NCI-H146 treated with DMSO at 0.1 percent for 48 hours (cell line): ENCODE results near the gene SDK2.
A peak's percentile ranks its signal among the peaks of the same experiment; 100 is the strongest.

ENCODE experiments used
- DNase-seq: peaks from one replicate; lab custom pipeline; 2025; ENCODE audit not compliant: unreplicated experiment; lab: John Stamatoyannopoulos, UW

Gene SDK2

DNA sequence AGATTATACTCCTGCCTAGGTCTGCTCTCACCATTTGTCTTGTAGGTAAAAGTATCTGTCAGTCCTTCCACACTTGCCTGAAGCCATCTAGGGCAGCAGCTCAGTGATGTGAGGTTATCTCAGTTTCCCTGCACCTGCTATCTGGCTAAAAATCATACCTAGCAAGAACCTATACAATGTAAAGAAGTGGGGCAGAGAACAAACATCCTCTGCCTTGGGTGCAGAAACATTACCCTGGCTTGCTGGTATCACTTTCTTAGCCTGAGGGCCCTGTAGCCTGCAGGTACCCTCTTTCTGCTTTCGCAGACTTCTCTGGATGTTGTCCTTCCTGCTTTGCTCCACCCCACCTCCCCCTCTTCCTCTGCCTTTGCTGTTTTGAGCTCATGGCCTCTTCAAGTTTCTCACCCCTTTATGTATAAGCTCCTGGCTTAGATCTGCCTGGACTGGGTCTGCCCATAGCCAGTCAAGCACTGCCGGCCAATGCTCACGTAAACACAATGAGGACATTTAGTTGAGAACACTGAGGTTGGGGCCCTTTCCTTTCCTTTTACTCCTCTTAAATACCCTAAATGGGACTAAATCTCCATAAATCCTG is 8.7 kb upstream of the SDK2 start:
- DNase-seq: no peak

GRCh38 chr17:73650617-73651200 is 6.5 kb upstream of the SDK2 start:
- no peak for DNase-seq

- no peak for DNase-seq
These were observed 5.9 kb upstream of the SDK2 start for GRCh38 chr17:73650140-73650539.

- no peak for DNase-seq
These were observed 4.7 kb upstream of the SDK2 start for GRCh38 chr17:73648974-73649373.

DNA sequence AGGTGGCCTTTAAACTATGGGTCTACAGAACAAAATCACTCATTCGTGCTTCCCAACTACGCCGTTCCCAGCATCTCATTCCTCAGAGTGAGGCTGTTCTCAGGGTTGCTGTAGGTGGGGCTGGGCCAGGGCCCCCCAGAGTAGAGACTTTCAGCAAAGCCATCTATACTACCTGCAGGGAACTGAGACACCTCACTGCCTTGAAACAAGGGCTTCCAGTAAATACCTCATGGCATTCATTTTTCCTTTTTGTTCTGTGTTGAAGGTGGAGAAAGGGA is 4.2 kb upstream of the SDK2 start:
- no peak for DNase-seq

GRCh38 chr17:73647772-73648542 is 3.7 kb upstream of the SDK2 start:
- no peak for DNase-seq

DNA sequence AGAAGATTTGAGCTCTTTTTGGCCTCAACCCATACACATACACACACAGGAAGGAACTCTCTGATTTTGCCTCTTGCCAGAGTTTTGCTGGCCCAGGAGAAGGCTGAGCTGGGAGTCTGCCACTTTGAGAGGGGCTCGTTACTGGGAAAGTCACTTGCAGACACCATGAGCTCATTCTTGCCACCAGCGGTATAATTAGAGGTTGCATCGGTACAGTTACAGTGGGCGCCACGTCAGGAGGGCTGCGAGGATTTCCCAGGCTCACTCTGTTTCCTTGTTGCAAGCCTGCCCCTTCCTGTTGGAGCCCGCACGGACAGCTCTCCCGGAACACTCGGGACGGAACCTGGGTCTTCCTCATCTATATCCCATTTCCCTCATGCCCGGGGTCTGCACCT is 3.1 kb upstream of the SDK2 start:
- DNase-seq: no peak

DNA sequence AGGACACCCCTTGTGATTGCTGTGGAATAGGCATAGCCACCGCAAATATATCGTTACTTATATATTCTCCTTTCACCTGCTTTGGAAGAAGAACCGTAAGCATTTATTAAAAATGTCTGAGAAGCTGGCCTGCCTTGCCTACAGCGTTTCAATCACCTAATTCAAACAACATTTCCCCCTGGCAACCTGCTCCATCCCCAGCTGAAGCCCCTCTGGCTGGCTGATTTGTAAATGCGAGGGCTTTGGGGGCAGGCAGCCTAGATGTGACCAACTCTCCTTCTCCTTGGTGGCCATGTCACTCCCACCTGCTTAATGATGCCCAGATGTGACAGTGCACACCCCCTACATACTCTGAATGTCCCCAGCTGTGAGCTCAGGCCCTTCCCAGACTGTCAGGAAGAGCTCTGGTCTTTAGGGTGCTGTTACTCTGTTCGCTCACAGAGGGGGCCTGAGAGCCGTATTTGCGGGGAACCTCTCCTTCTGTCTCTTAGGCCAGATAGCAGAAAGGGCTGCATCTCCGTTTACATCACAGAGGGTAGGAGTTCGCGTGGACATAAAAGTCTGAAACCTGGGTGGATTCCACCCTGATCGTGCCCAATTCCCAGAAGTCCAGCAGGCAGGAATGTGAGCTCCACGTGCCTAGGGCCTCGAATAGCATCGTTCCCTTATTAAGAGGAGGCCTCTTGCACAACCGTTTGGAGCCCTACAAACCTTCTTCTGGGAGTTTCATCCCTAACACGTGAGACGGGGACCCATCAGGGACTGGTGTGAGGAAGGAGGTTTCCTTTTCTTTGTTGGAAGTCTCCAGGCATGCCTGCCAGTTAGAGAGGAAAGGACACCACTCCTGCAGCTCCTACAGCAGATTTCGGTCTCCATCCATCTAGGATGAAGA is 2.4 kb upstream of the SDK2 start:
- DNase-seq: no peak

- peak; percentile 33 for DNase-seq
These were observed 1.0 kb upstream of the SDK2 start for GRCh38 chr17:73645050-73645871.

DNA sequence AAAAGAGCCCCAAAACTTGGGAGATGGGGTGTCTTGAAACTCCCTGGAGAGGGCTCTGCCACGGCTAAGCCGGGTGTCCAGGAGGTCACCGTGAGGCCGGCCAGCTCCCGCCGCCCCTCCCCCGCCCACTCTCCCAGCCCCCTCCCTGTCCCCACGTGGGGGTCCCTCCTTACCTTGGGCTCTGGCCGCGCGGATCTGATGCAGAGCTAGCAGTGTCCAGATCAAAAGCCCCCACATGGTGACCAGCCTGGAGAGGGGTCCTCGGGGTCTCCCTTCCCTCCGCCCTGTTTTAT is 447 bp downstream of the SDK2 start:
- no peak for DNase-seq

DNA sequence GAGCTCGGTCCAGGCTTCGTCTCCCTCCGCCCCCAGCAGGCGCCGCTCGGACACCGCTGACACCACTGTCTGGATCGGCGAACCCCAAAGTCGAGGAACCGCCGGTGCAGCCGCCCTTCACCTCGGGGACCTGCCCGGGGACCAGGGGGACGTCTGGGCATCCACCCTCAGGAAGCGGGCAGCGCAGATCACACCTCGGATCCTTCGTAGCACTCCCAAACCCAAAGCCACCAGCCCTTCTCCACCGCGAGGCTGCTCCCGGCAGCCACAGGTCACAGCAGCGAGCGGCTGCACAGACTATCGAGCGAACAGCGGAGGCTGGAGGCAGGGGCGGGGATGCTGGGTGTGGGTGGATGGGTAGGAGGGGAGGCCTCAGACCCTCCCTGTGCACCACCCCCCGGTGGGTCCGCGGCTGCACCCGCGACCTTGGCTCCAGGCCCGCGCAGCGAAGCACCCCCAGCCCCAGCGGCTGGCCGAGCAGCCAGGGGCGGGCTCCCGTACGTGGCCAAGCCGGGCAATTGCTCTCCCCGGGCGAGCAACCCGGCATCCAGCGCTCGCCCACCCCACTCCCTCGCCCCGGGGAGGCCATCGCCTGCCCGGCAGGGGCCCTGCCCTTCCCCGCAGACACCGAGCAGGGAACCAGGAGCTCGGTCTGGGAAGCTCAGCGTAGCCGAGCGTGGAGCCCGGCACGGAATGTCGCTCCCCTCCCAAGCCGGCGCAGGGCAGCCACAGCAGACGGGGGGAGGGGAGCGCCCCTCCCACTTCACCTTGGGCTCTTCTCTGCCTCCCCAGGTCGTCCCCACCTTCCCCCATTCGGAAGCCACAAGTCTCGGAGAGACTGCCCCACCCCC is 1.0 kb downstream of the SDK2 start:
- peak; percentile 27 for DNase-seq

- no peak for DNase-seq
These were observed 1.6 kb downstream of the SDK2 start for GRCh38 chr17:73642659-73643000.

- DNase-seq: no peak
These were observed 2.2 kb downstream of the SDK2 start for GRCh38 chr17:73641826-73642600.

- no peak for DNase-seq
These were observed 3.6 kb downstream of the SDK2 start for GRCh38 chr17:73640691-73641090.

GRCh38 chr17:73639932-73640331 is 4.3 kb downstream of the SDK2 start:
- no peak for DNase-seq

DNA sequence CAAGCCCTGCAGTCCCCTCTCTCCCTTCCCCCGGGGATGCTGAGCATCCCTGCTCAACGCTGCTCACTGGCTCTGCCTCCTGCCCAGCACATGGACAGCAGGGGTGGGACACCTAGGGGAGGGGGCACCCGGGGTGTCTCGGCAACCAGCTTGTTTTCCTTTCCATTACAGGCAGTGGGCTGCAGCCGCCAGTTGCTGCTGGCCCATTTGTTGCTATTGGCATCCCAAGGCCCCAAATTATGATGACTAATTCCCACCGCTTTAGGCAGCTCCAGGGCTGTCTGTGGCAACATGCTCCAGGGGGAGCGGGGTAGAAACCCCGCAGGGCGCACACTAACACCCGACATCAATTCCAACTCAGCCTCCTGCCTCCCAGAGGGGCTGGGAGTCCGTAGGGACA is 4.9 kb downstream of the SDK2 start:
- no peak for DNase-seq

GRCh38 chr17:73638556-73638955 is 5.7 kb downstream of the SDK2 start:
- DNase-seq: no peak

DNA sequence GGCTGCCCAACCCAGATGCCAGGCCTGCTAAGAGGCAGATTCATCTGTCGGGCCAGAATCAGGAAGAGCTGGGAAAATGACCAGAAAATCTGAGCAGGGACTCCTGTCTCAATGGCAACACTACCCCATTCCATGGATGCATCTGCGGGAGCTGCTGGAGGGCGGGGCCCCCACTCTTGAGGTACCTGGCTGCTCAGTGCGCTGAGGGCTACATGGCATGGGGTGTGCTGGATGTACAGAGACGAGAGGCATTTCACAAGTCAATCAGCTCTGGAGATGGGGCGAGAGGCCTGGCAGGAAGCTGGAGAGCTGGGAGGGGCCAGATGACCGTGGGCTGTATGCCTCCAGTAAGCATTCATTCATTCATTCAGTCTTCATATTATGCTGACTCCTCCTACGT is 6.4 kb downstream of the SDK2 start:
- no peak for DNase-seq

GRCh38 chr17:73635101-73635817 is 9.0 kb downstream of the SDK2 start:
- DNase-seq: no peak
